NCI-H2196 treated with DMSO at 0.1 percent for 48 hours (cell line): ENCODE data around the gene LRP11.
"Not testable (repeated sequence)": the region's sequence is repeated elsewhere in the genome, so short reads cannot be mapped to it uniquely, and the experiment has no call there.

Experiments
- DNase-seq: peaks from one replicate; lab custom pipeline; 2025; ENCODE audit not compliant: unreplicated experiment; lab: John Stamatoyannopoulos, UW

LRP11 gene

DNA sequence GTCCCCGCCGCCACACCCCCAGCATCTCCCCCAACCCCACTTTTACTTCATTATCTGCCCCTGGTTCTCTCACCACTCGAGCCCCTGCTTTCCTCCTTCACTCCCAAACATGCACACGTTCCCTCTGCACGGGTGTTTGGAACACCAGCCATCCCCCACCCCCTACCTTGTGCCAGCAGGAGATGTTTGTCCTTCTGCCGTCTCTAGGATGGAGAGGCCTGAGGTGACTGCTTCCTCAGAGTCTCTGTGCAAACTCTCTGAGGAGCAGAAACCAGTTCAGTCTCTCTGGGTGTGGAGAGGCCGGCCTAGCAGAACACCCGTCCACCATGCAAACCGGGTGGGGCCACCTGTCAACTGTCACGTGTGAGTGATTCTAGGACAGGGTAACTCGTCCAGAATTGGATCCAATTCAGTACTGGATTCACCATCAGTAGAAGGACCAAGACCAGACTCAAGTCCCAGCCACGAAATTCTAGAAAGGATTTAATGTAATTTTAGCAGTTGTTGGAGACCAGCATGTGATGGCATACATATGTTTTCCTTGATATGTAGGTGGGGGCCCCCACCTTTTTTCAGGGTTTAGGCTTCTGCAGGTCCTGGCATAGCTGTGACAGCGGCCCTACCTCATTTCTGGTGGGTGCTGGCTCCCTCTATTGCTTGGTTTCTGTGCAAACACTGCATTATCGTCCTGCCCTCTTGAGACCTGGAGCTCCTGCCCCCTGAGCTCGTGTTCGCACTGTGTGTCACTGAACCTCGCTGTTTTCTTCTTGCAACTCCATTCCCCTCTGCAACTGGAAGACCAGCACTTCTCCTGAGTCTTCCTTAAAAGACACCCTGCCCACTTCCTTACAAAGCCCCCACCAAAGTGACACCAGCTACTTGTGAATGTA lies 33.9 kb upstream of the LRP11 start, which contains the start of gene RAET1E:
Gene RAET1E (minus strand): TSS at position 259 of the 890 bp plus-strand sequence. CDS start 7,212 bp downstream, outside the sequence.
- no peak for DNase-seq

DNA sequence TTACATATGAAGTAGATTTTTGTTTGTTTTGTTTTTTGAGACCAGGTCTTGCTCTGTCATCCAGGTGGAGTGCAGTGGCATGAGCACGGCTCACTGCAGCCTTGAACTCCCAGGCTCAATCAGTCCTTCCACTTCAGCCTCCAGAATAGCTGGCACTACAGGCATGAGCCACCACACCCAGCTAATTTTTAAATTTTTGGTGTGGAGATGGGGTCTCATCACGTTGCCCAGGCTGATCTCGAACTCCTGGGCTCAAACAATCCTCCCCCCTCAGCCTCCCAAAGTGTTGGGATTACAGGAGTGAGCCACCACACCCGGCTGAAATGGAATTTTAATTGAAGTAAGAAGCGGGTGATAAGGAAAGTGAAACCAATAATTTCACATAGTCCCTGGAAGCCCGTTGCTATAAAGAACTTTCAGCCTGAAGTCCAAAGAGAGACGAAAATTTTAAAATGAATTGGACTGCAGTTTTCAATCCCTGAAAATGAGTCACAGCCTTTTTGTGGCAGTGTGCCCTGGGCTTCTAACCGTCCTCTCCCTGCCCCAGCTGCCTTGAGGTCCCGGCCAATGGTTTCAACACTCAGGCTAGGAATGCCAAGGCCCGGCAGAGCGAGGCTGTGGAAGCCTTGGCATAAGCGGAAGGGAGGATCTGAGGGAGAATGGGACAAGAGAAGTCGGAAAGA lies 33.0 kb upstream of the LRP11 start:
- DNase-seq: no peak

DNA sequence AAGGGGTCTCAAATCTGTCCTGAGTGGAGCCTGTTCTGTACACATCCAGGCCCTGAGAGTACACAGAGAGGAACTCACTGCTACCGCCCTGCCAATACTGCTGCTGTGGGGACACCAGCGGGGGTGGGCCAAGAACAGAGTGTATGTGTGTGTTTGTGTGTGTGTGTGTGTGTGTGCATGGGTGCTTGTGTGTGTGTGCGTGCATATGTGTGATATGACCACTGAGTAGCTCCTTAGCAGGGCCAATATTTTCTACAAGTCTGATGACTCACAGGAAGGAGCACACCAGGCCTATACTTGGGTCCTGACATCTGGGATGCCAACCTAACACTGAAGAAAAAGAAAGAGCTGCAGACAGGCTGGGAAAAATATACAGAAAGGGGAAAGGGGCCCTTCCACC lies 32.3 kb upstream of the LRP11 start:
- DNase-seq: no peak

DNA sequence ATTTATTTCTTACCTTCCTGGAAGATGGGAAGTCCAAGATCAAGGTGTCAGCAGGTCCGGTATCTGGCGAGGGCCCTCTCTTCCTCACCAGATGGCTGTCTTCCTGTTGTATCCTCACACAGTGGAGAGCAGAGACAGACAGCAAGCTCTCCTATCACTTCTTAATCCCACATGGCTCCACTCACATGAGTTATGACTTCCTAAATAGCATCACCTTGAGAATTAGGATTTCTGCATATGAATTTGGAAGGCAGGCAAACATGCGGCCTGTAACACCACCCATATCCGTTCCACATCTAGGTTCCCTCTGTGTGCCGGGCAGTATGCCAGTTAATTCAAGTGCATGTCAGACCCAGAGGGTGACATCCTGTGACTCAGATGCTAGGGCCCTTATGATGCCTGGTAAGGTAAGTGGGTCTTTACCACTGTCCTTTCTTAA lies 31.7 kb upstream of the LRP11 start:
- no peak for DNase-seq

DNA sequence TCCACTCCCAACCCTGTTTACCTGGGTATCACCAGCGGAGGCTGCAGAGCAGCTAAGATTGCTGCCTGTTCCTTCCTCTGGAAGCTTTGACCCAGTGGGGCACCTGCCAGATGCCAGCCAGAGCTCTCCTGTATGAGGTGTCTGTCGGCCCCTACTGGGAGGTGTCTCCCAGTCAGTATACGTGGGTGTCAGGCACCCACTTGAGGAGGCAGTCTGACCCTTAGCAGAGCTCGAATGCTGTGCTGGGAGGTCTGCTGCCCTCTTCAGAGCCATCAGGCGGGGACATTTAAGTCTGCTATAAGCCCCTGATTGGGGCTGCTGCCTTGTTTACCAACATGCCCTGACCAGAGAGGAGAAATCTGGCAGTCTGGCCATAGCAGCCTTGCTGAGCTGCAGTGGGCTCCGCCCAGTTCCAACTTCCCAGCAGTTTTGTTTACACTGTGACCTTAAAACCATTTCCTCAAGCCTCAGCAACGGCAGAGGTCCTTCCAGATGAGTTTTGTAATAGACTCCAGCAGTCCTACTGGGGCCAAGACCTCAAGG lies 31.0 kb upstream of the LRP11 start:
- DNase-seq: no peak

DNA sequence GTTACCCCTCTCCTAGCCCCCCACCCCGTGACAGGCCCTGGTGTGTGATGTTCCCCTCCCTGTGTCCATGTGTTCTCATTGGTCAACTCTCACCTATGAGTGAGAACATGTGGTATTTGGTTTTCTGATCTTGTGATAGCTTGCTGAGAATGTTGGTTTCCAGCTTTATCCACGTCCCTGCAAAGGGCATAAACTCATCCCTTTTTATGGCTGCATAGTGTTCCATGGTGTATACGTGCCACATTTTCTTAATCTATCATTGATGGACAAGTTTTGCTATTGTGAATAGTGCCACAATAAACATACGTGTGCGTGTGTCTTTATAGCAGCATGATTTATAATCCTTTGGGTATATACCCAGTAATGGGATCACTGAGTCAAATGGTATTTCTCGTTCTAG lies 27.7 kb upstream of the LRP11 start:
- not testable (repeated sequence) for DNase-seq

DNA sequence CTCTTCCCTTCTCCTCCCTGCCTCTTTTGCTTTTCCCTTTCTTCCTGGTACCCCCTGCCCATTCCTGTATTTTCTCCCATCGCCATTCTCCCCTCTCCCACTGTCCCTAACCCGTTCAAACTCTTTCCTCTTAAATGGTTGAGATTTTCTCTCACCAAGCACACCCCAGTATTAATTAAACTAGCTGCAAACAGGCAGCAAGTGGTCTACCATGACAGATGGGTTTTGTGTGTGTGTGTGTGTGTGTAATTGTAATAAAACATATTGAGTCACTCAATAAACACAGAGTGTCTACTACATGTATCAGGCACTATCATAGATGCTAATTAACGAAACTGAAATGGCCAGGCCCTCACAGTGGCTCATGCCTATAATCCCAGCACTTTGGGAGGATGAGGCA lies 27.1 kb upstream of the LRP11 start:
- no peak for DNase-seq

DNA sequence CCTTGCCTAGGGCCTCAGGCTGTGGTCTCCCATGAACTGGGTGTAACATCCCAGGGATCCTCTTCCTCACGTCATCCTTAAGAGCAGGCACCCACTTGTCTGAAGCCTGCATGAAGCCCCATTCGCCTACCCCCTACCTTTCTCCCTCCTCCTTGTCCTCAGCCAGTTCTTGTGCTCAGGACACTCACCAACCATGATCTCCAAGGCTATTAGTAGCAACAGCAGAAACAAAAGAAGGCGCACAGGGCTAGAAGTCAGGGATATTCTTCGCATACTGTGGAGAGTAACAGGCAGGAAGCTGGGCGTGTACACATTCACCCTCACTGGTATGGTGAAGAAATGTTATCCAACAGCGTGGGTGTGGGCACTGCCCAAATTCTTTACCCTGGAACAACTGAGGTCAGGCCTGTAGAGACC lies 26.5 kb upstream of the LRP11 start:
- no peak for DNase-seq

DNA sequence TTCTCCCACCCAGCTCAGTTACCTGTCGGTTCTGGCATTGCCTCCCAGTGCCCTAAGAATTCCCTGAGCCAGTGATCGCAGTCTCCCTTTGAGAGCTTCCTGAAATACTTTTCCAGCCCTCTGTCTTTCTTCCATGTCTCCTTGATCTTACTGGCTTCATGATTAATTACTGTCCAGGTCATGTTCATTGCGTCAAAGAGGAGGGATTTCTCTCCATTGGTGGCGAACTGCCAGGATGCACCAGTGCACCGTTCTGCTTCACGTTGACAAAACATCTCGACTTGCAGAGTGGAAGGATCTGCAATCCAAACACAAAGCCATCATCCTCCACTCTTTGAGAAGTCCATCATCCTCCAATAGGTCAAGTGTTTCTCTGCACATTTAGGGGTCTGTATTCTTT lies 25.2 kb upstream of the LRP11 start:
- DNase-seq: no peak

DNA sequence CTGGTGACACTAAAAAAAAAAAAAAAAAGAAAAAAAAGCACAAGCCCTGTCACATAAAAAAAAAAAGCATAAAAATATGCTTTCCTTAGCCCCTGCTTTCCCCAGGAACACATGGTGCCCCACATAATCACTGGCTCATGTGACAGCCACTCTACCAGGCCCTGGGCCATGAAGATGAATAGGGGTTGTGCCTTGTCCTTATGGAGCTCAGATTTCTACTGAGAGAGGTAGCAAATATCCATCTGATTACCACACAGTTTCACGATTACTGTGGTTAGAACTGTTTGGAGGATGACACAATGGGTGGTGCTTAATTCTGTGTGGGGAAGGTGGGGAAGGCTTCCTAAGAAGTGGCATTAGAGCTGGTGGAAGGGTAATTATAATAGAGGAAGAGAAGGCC lies 24.5 kb upstream of the LRP11 start:
- no peak for DNase-seq

DNA sequence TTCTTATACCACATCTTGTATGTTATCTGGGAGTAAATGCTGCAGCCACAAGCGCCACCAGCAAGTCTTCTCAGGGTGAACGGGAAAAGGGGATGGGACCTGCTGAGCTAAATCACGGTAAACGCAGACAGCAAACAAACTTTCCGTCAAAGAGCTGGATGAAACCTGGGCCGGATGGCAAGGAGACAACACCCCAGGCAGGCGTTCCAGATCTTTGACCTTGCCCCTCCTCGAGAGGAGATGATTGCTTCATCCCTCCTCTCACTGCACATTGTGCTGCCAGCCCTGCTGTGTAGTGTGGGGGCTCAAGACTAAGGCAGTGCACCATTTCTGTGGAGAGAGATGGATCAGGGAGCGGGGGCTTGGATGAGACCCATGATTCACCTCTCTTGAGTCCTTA lies 23.9 kb upstream of the LRP11 start:
- DNase-seq: no peak

DNA sequence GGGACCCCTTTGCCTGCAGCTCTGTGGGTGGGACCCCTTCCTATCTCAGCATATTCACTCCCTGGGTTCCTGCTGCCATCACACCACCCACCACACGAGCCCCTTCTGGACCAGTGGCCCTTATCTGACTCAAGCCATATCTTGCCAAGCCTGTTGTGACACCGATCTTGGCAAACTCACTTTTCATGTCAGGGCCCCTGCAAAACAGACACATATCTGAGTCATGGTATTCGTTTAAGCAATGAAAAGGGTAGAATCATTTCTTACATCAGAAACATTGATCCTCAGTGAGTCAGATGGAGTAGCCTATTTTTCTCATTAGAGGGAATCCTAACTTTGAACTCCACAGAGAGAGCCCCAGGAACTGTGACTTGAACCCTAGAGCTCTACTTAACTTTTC lies 23.2 kb upstream of the LRP11 start:
- no peak for DNase-seq

DNA sequence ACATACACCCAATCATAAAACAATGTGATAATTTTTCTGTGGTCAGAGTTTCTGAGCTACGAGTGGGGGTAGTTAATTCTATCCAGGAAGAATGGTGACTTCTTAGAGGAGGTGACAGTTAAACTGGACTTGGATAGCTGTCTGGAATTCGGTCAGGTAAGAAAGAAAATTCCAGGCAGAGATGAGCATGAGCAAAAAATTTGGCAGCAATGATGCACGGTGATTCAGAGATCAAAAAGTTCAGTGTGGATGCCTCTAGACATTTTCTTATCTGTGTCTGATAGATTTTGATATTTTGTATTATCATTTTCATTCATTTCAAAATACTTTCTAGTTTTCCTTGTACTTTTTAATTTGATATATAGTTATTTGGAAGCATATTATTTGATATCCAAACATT lies 21.7 kb upstream of the LRP11 start:
- no peak for DNase-seq

DNA sequence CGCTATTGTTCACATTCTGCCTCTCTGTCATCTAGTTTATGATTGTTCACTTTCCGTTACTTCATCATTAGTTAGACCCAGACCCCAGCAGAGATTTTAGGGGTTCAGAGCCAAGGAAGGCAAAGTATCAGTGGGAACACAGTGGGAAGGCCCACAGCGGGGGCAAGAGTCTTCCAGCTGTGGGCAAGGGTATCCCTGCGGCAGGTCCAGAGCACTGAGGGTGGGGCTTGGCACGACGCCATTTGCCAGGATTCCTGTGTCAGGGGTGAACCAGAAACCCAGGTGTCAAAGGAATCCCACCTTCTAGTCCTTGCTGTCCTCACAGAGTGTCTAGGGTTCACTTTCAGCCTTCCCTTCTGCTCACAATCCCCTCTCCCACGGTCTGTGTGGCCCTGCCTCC lies 20.5 kb upstream of the LRP11 start:
- no peak for DNase-seq

DNA sequence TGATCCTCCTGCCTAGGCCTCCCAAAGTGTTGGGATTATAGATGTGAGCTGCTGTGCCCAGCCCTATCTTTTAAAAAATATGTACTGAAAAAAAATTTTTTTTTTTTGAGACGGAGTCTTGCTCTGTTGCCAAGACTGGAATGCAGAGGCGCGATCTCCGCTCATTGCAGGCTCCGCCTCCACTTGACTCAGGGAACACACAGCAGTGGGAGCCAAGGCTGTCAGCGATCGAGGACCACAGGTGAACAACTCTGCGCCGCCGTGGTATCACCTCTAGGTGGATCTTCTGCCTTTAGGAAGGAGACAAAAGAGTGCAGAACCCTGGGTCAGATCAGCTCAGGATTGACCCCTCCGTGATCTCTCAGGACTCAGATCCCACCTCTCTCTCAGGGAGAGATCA lies 20.1 kb upstream of the LRP11 start:
- DNase-seq: no peak

DNA sequence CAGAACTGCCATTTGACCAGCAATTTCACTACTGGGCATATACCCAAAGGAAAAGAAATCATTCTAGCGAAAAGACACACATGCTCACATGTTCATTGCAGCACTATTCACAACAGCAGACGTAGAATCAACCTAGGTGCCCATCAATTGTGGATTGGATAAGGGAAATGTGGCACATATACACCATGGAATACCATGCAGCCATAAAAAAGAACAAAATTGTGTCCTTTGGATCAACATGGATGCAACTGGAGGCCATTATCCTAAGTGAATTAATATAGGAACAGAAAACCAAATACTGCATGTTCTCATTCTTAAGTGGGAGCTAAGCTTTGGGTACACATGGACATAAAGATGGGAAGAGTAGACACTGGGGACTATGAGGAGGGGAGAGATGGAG lies 17.7 kb upstream of the LRP11 start:
- no peak for DNase-seq

DNA sequence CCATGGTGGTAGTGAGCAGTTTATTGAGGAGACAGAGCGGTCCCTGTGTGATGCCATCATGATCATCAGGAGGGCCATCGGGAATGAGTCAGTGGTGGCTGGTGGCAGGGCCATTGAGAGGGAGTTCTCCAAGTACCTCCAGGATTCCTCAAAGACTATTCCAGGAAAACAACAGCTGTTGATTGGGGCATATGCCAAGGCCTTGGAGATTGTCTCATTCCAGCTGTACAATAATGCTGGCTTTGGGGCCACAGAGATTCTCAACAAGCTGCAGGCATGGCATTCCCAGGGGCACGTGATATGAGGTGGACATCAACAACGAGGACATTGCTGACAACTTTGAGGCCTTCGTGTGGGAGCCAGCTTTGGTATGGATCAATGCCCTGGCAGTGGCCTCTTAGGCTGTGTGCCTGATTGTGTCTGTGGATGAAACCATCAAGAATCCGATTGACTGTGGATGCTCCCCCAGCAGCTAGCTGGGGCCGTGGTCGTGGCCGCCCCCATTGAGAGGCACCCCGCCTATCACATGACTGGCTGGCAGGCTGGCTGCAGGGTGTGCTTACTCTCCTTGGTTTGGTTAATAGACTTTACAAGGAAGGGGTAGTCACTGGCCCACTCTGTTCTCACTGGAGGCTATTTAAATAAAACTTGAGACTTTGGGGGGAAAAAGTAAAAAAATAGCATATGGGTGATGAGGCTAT lies 17.1 kb upstream of the LRP11 start:
- DNase-seq: no peak

DNA sequence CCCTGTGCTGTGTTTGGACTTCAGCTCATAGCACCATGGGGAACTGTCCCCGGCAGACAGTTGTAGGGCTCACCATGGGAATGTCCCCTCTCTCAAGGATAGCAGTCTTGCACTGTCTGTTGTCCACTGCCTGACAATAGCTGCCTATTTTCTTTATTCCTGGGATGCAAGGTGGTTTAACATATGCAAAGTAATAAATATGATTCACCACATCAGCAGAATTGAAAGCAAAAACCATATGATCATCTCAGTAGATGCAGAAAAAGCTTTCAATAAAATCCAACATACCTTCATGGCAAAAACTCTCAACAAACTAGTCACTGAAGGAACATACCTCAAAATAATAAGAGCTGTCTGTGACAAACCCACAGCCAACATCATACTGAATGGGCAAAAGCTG lies 13.5 kb upstream of the LRP11 start:
- DNase-seq: no peak

DNA sequence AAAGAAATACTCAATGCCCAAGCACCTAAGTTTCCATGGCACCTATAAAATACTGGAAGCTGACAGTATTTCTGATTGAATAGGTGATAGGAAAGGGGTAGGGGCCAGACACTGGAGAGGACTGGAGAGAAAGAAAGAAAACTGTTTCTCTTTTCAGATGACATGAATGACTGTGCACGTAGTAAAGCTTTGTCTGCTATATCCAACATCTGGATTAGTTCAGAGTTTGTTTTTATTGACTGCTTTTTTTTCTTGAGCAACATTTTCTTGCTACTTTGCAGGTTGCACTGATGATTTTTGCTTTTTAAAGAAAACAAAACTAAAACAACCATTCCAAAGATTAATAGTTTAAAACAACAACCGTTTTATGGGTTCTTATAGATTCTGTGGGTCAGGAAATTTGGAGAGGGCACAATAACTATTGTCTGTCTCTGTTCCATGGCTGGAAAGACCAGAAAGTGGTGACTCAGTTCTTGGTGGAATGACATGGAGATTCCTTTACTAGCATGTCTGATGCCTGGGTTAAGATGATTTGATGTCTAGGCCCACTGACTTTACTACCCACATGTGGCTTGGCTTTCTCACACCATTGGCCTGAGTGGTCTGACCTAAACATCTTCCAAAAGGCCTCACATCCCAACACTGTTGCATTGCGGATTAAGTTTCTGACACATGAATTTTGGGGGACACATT lies 12.2 kb upstream of the LRP11 start:
- no peak for DNase-seq

DNA sequence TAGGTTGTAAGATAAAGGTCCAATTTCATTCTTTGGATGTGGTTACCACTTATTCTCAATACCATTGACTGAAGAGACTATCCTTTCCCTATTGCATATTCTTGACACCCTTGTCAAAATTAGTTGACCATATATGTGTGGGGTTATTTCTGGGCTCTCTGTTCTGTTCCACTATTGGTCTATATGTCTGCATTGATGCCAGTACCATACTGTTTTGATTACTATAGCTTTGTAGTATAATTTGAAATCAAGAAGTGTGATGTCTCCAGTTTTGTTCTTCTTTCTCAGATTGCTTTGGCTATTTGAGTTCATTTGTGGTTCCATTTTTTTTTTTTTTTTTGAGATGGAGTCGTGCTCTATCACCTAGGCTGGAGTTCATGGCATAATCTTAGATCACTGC lies 8.1 kb upstream of the LRP11 start:
- DNase-seq: no peak

DNA sequence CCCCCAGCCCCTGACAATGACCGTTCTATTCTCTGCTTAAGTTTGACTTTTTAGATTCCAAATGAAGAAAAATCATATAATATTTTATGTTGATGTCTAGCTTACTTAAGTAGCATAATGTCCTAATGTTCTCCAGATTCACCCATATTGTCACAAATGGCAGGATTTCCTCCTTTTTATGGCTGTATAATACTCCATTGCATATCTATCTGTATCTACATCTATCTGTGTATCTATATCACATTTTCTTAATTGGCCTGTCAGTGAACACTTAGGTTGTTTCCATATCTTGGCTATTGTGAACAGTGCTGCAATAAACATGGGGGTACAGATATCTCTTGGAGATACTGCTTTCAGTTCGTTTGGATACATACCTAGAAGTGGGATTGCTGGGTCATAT lies 7.0 kb upstream of the LRP11 start:
- DNase-seq: no peak
